Mucosa of stomach (tissue), 1 donor: Measurements from ENCODE around the gene ZNF764.

Experiments
- H3K27me3 ChIP-seq: one replicate; pipeline ENCODE4 v1.7.0; 2013; ENCODE audit warnings: mild to moderate bottlenecking, low read length; ENCODE audit not compliant: control insufficient read depth, insufficient read depth
- H3K36me3 ChIP-seq: one replicate; pipeline ENCODE4 v1.7.0; 2013; ENCODE audit warnings: low read length; ENCODE audit not compliant: control insufficient read depth, insufficient read depth
- H3K4me1 ChIP-seq: one replicate; pipeline ENCODE4 v1.7.0; 2013; ENCODE audit warnings: mild to moderate bottlenecking, low read length; ENCODE audit not compliant: control insufficient read depth, insufficient read depth
- H3K4me3 ChIP-seq: one replicate; pipeline ENCODE4 v1.7.0; 2013; ENCODE audit warnings: low read length
- H3K9ac ChIP-seq: one replicate; pipeline ENCODE4 v1.7.0; 2013; ENCODE audit warnings: mild to moderate bottlenecking, low read length, moderate library complexity
- H3K9me3 ChIP-seq: one replicate; pipeline ENCODE4 v1.7.0; 2013; ENCODE audit warnings: mild to moderate bottlenecking, low read length, moderate library complexity; ENCODE audit not compliant: control insufficient read depth
- donor health status: Pancreatic carcinoma.

ZNF764 gene

GRCh38 chr16:30519120-30520049, 38.8 kb downstream of the ZNF764 start:
- H3K36me3 ChIP-seq, result no peaks in the 10 kb centered on the region
- H3K4me3 ChIP-seq, result no peak overlapping the region
- no peak overlapping the region for H3K9ac ChIP-seq
- H3K9me3 ChIP-seq, result no peaks in the 10 kb centered on the region
- no peaks in the 10 kb centered on the region for H3K27me3 ChIP-seq
- H3K4me1 ChIP-seq, result peaks cover 8% of the 10 kb centered on the region

GRCh38 chr16:30518552-30518951, 39.6 kb downstream of the ZNF764 start:
- Histone ChIP-seq H3K4me1 (peaks cover 8% of the 10 kb centered on the region), H3K27me3 (no peaks in the 10 kb centered on the region), H3K36me3 (no peaks in the 10 kb centered on the region), H3K4me3 (no peak overlapping the region), H3K9ac (no peak overlapping the region), H3K9me3 (no peaks in the 10 kb centered on the region)

- no peaks in the 10 kb centered on the region for H3K27me3 ChIP-seq
- no peaks in the 10 kb centered on the region for H3K9me3 ChIP-seq
- no peaks in the 10 kb centered on the region for H3K36me3 ChIP-seq
- H3K4me3 ChIP-seq, result no peak overlapping the region
- H3K9ac ChIP-seq, result no peak overlapping the region
- no peaks in the 10 kb centered on the region for H3K4me1 ChIP-seq
Measured at GRCh38 chr16:30515275-30515674, 42.9 kb downstream of the ZNF764 start.

GRCh38 chr16:30511509-30511908, 46.7 kb downstream of the ZNF764 start:
- Histone ChIP-seq H3K36me3 (no peaks in the 10 kb centered on the region), H3K4me1 (no peaks in the 10 kb centered on the region), H3K27me3 (no peaks in the 10 kb centered on the region), H3K9me3 (no peaks in the 10 kb centered on the region), H3K4me3 (no peak overlapping the region), H3K9ac (no peak overlapping the region)

GRCh38 chr16:30510376-30510938, 47.7 kb downstream of the ZNF764 start:
- Histone ChIP-seq H3K9me3 (no peaks in the 10 kb centered on the region), H3K27me3 (no peaks in the 10 kb centered on the region), H3K4me3 (no peak overlapping the region), H3K9ac (no peak overlapping the region), H3K36me3 (no peaks in the 10 kb centered on the region), H3K4me1 (no peaks in the 10 kb centered on the region)

GRCh38 chr16:30509081-30509765, 49.0 kb downstream of the ZNF764 start:
- no peak overlapping the region for H3K9ac ChIP-seq
- no peaks in the 10 kb centered on the region for H3K9me3 ChIP-seq
- no peaks in the 10 kb centered on the region for H3K27me3 ChIP-seq
- H3K4me3 ChIP-seq, result no peak overlapping the region
- no peaks in the 10 kb centered on the region for H3K4me1 ChIP-seq
- no peaks in the 10 kb centered on the region for H3K36me3 ChIP-seq
